HG03097 (cell line): ENCODE results near the gene GPR6.

Experiments
- ATAC-seq: cut with Tn5 transposase; IDR thresholded peaks from one replicate; pipeline ENCODE4 v1.9.1; 2021; ENCODE audit not compliant: unreplicated experiment, low FRiP score

The GPR6 gene

DNA sequence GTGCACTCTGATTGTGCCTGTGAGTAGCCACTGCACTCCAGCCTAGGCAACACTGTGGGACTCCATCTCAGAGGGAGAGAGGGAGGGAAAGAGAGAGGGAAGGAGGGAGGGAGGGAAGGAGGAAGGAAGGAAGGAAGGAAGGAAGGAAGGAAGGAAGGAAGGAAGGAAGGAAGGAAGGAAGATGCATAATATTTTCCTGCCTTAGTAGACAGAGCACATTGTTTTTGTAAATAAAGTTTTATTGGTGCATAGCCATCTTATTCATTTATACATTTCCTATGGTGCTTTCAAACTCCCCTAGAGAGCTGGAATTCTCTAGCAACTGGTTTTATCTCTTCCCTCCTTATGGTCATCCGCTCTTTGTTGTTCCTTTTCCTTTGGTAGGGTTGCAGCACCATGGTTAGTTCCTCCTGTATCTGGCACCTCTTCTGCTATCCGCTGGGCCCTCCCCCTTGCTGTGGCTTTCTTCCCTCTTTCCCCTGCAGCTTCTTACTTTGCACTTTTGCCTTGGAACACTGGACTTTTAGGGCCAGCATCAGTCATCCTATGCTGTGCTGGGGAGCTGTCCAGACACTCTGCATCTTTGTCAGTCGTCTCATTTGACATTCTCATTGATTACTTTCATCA, 20.2 kb downstream of the GPR6 start:
- ATAC-seq, result no peak

DNA sequence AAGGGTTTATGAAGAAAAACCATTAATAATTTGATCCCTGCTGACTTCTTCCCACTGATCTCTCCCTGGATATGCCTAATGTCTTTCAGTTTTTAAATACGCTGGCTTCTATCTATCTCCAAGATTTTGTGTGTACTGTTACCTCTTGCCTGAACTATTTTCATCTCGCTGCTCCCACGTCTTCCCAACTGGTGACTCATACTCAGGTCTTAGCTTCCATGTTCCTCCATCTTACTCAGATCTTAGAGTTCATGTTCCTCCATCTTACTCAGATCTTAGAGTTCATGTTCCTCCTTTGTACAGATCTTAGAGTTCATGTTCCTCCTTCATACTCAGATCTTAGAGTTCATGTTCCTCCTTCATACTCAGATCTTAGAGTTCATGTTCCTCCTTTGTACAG, 21.6 kb downstream of the GPR6 start:
- ATAC-seq, result no peak

- no peak for ATAC-seq
Measured at GRCh38 chr6:110002676-110003075, 24.6 kb downstream of the GPR6 start.

- no peak for ATAC-seq
Measured at GRCh38 chr6:110013386-110013785, 35.3 kb downstream of the GPR6 start.

- ATAC-seq, result no peak
Measured at GRCh38 chr6:110015206-110015605, 37.1 kb downstream of the GPR6 start.

DNA sequence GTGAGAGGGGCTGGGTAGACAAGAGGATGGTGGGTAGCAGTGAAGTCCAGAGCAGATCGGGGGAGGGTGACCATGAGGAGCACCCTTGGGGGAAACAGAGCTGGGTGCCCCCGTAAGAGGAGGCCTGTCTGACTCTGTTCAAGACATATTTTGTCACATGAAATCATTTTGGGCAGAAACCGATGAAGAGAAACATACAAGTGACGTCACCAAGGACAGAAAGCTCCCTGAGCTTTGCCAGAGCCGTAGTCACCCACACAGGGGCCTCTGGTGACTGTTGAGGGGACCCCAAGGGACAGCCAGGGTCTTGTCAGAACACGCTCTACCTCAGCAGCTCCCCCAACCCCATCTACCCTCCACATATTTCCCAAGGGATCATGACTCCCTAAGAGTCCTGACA, 39.2 kb downstream of the GPR6 start:
- no peak for ATAC-seq

DNA sequence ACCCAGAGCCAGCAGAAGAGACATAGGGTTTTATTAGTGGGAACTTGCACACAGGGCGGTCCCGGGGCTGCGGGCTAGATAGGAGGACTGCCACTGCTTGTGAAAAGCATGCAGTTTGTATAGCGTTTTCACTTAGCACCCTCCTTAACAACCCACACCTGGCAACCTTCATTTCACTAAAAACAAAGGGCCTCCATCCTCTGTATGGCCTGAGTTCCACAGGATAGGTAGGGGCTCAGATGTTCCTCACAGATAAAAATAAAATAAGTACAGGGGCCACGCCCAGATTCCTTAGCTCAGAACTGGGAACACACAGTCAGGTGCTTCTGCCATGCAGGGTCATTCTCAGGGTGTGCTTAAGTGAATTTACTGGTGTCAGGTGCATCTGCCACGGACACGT, 39.8 kb downstream of the GPR6 start:
- ATAC-seq, result no peak

- no peak for ATAC-seq
Measured at GRCh38 chr6:110018486-110018885, 40.4 kb downstream of the GPR6 start.

GRCh38 chr6:110020888-110021287, 42.8 kb downstream of the GPR6 start:
- no peak for ATAC-seq

- no peak for ATAC-seq
Measured at GRCh38 chr6:110029144-110029543, 51.0 kb downstream of the GPR6 start.
